CD14-positive monocyte (primary cell): ENCODE data around the gene MLYCD. TPM values are rescaled to one million over a fixed set of nuclear protein-coding genes. Genes with fewer than 3 reads are reported as not detected.

Experiments used
- DNase-seq, 3 donors: peaks; one replicate each; pipeline ENCODE4 v3.0.0-alpha.2; 2011 to 2022
- H2AFZ ChIP-seq: 2 replicates; pipeline ENCODE4 v1.6.0; 2012; ENCODE audit warnings: mild to moderate bottlenecking, low read depth, low read length, inconsistent platforms; ENCODE audit not compliant: insufficient read depth, poor library complexity, severe bottlenecking
- H3K27ac ChIP-seq, 2 donors: 1 replicate in 1 of 2; 2 replicates in 1 of 2; pipeline ENCODE4 v1.5.1; 2012 to 2013; ENCODE audit warnings: low read length in 2 of 2, control low read depth in 1 of 2, inconsistent platforms in 1 of 2, low read depth in 1 of 2, mild to moderate bottlenecking in 1 of 2
- H3K27me3 ChIP-seq, 2 donors: one replicate each; pipeline versions ENCODE4 v1.6.0 to v1.6.1; 2011 to 2013; ENCODE audit warnings: low read length in 2 of 2; ENCODE audit not compliant: control insufficient read depth in 2 of 2, insufficient read depth in 2 of 2
- H3K36me3 ChIP-seq, 2 donors: replicated peaks in 1 of 2; 1 replicate in 1 of 2; 2 replicates in 1 of 2; pipeline versions ENCODE4 v1.5.1 to v1.6.1; 2012 to 2013; ENCODE audit warnings: low read length in 2 of 2, control low read depth in 1 of 2, inconsistent platforms in 1 of 2, mild to moderate bottlenecking in 1 of 2; ENCODE audit not compliant: insufficient read depth in 2 of 2, control insufficient read depth in 1 of 2
- H3K4me1 ChIP-seq, 2 donors: 1 replicate in 1 of 2; 2 replicates in 1 of 2; pipeline versions ENCODE4 v1.5.1 to v1.6.1; 2012 to 2013; ENCODE audit warnings: low read length in 2 of 2, control low read depth in 1 of 2, inconsistent platforms in 1 of 2, mild to moderate bottlenecking in 1 of 2, moderate library complexity in 1 of 2; ENCODE audit not compliant: insufficient read depth in 2 of 2, control insufficient read depth in 1 of 2
- H3K4me2 ChIP-seq: replicated peaks from 2 replicates; pipeline ENCODE3; 2012; ENCODE audit warnings: low read length, moderate library complexity, mild to moderate bottlenecking; ENCODE audit not compliant: poor library complexity, severe bottlenecking; ENCODE audit errors: extremely low read depth
- H3K4me3 ChIP-seq, 3 experiments: fragments of 200-600 bp in 1 of 3; sonication (generic) in 1 of 3; replicated peaks in 1 of 3; 1 replicate in 2 of 3; 2 replicates in 1 of 3; pipeline ENCODE4 v1.5.1; 2011 to 2013; ENCODE audit warnings: low read length in 3 of 3, mild to moderate bottlenecking in 3 of 3, control low read depth in 2 of 3, low read depth in 2 of 3, inconsistent platforms in 1 of 3, moderate library complexity in 1 of 3
- H3K79me2 ChIP-seq: 2 replicates; pipeline ENCODE4 v1.6.0; 2012; ENCODE audit warnings: mild to moderate bottlenecking, control low read depth, inconsistent platforms, low read length, moderate library complexity; ENCODE audit not compliant: insufficient read depth
- H3K9ac ChIP-seq: 2 replicates; pipeline ENCODE4 v1.6.0; 2017; ENCODE audit warnings: low read length, mild to moderate bottlenecking; ENCODE audit not compliant: insufficient read depth, poor library complexity, severe bottlenecking
- H3K9me3 ChIP-seq, 2 donors: replicated peaks in 1 of 2; 1 replicate in 1 of 2; 2 replicates in 1 of 2; pipeline versions ENCODE4 v1.5.1 to v1.6.1; 2012 to 2013; ENCODE audit warnings: low read length in 2 of 2, control low read depth in 1 of 2; ENCODE audit not compliant: control insufficient read depth in 1 of 2, insufficient read depth in 1 of 2
- H4K20me1 ChIP-seq: 2 replicates; pipeline ENCODE4 v1.6.0; 2012; ENCODE audit warnings: mild to moderate bottlenecking, low read length, control low read depth, moderate library complexity; ENCODE audit not compliant: insufficient read depth
- H3K27ac Mint-ChIP-seq, 7 donors: one replicate each; pipeline ENCODE4 v1.8.0; 2020; ENCODE audit warnings: mild to moderate bottlenecking in 7 of 7, mixed read lengths in 7 of 7, moderate library complexity in 6 of 7, inconsistent platforms in 2 of 7
- H3K27me3 Mint-ChIP-seq, 3 donors: one replicate each; pipeline ENCODE4 v1.8.0; 2021 to 2022; ENCODE audit warnings: low read depth in 3 of 3, mild to moderate bottlenecking in 3 of 3, mixed read lengths in 3 of 3, moderate library complexity in 3 of 3, inconsistent platforms in 1 of 3
- H3K36me3 Mint-ChIP-seq, 2 donors: one replicate each; pipeline ENCODE4 v1.8.0; 2020; ENCODE audit warnings: mixed read lengths in 2 of 2, inconsistent platforms in 1 of 2, mild to moderate bottlenecking in 1 of 2
- H3K4me1 Mint-ChIP-seq: one replicate; pipeline ENCODE4 v1.8.0; 2020; ENCODE audit warnings: mild to moderate bottlenecking, mixed read lengths
- H3K4me3 Mint-ChIP-seq, 2 donors: one replicate each; pipeline ENCODE4 v1.8.0; 2020; ENCODE audit warnings: mild to moderate bottlenecking in 2 of 2, mixed read lengths in 2 of 2, moderate library complexity in 1 of 2
- H3K9me3 Mint-ChIP-seq, 7 donors: one replicate each; pipeline ENCODE4 v1.8.0; 2020 to 2022; ENCODE audit warnings: mixed read lengths in 7 of 7, mild to moderate bottlenecking in 6 of 7, moderate library complexity in 6 of 7, inconsistent platforms in 2 of 7
- WGBS: methylation state at CpG from one replicate; pipeline ENCODE4 v1.1.5; 2013; ENCODE audit warnings: missing lambda C conversion rate; ENCODE audit not compliant: insufficient coverage; 5-methylcytosine and 5-hydroxymethylcytosine counted together
- intact Hi-C, 2 donors: fragments of 100-400 bp; cut with micrococcal nuclease; formaldehyde crosslinking; loops; one replicate each; pipeline versions ENCODE4 v1.15.0 to v1.15.1; 2023
- polyA plus RNA-seq, 3 donors: library from polyadenylated mRNA; depleted of rRNA in 1 of 3; unstranded in 2 of 3; stranded (reverse) in 1 of 3; fragments of 300-500 nt in 2 of 3; fragments of >200 nt in 1 of 3; fragmentation: Illumina TruSeq in 2 of 3; gene quantifications; 1 replicate in 2 of 3; 2 replicates in 1 of 3; pipeline ENCODE4 v1.2.3, GENCODE V29; 2012 to 2021
- TF ChIP-seq, protein P1 (sequence below): fragments of 200-600 bp; IDR thresholded peaks from one replicate; pipeline ENCODE4 v1.8.0; 2022; ENCODE audit warnings: antibody characterized with exemption, mild to moderate bottlenecking

MLYCD gene
- polyA plus RNA-seq, 3 donors = 1.2 to 2.4 (median 1.3) TPM

DNA sequence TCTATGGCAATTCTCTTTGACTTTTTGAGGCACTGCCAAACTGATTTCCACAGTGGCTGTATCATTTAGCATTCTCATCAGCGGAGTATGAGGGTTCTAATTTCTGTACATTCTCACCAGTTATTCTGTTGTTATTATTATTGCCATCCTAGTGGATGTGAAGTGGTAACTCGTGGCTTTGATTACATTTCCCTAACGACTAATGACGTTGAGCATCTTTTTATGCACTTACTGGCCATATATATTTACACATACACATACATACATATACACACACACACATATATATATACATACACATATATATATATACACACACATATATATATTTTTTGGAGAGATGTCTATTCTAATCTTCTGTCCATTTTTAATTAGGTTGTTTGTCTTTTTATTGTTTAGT, 3.7 kb upstream of the MLYCD start:
- Histone ChIP-seq H4K20me1 (peaks cover 9% of the 10 kb centered on the region), H3K4me1 (peaks cover 13 to 18% of the 10 kb centered on the region in 2 donors), H3K27ac (no peak overlapping the region), H3K36me3 (no peaks in the 10 kb centered on the region), H3K9me3 (peaks cover 0 to 11% of the 10 kb centered on the region in 2 donors), H3K4me2 (no peak overlapping the region), H2AFZ (no peak overlapping the region), H3K4me3 (no peak overlapping the region), H3K27me3 (no peaks in the 10 kb centered on the region), H3K9ac (no peak overlapping the region), H3K79me2 (peaks cover 7% of the 10 kb centered on the region)
- no peak for DNase-seq
- peaks cover 0 to 2% of the 10 kb centered on the region in 2 donors for H3K36me3 Mint-ChIP-seq
- peaks cover 5 to 19% (median 13%) of the 10 kb centered on the region in 3 donors for H3K27me3 Mint-ChIP-seq
- TF ChIP-seq, protein P1, sequence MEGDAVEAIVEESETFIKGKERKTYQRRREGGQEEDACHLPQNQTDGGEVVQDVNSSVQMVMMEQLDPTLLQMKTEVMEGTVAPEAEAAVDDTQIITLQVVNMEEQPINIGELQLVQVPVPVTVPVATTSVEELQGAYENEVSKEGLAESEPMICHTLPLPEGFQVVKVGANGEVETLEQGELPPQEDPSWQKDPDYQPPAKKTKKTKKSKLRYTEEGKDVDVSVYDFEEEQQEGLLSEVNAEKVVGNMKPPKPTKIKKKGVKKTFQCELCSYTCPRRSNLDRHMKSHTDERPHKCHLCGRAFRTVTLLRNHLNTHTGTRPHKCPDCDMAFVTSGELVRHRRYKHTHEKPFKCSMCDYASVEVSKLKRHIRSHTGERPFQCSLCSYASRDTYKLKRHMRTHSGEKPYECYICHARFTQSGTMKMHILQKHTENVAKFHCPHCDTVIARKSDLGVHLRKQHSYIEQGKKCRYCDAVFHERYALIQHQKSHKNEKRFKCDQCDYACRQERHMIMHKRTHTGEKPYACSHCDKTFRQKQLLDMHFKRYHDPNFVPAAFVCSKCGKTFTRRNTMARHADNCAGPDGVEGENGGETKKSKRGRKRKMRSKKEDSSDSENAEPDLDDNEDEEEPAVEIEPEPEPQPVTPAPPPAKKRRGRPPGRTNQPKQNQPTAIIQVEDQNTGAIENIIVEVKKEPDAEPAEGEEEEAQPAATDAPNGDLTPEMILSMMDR = no peak
- intact Hi-C loops = no loop called here
- peaks cover 13% of the 10 kb centered on the region for H3K4me1 Mint-ChIP-seq
- H3K27ac Mint-ChIP-seq = no peak overlapping the region
- WGBS = no CpG with 5 or more reads among the region's 4 CpGs
- no peak overlapping the region for H3K4me3 Mint-ChIP-seq
- H3K9me3 Mint-ChIP-seq = peaks cover 0 to 22% (median 14%) of the 10 kb centered on the region in 7 donors

GRCh38 chr16:83895942-83896341, 3.0 kb upstream of the MLYCD start:
- TF ChIP-seq, protein P1 = no peak

More at GRCh38 chr16:83895942-83896341, 3.0 kb upstream of the MLYCD start:
- DNase-seq = no peak
- no peak overlapping the region for H3K4me3 ChIP-seq
- Mint-ChIP-seq H3K27ac (no peak overlapping the region), H3K36me3 (peaks cover under 1 to 2% of the 10 kb centered on the region in 2 donors), H3K9me3 (peaks cover 0 to 18% (median 12%) of the 10 kb centered on the region in 7 donors), H3K4me3 (no peak overlapping the region), H3K27me3 (peaks cover 5 to 16% (median 12%) of the 10 kb centered on the region in 3 donors), H3K4me1 (peaks cover 17% of the 10 kb centered on the region)
- 80% methylated on average over 1 of the region's 3 CpGs for WGBS
- H3K79me2 ChIP-seq = peaks cover 14% of the 10 kb centered on the region
- peaks cover 0 to 8% of the 10 kb centered on the region in 2 donors for H3K9me3 ChIP-seq
- H3K4me1 ChIP-seq = peaks cover 15 to 25% of the 10 kb centered on the region in 2 donors
- no peaks in the 10 kb centered on the region for H3K27me3 ChIP-seq
- H3K9ac ChIP-seq = no peak overlapping the region
- H3K27ac ChIP-seq = no peak overlapping the region
- H3K4me2 ChIP-seq = no peak overlapping the region
- H3K36me3 ChIP-seq = peaks cover 0 to 1% of the 10 kb centered on the region in 2 donors
- no peak overlapping the region for H2AFZ ChIP-seq
- intact Hi-C loops = no loop called here
- peaks cover 15% of the 10 kb centered on the region for H4K20me1 ChIP-seq
